ENCODE results near the gene KIAA1671. TPM values are rescaled to one million over a fixed set of nuclear protein-coding genes. Genes with fewer than 3 reads are reported as not detected.

Gene KIAA1671
- total and polyA plus RNA-seq, 9 of the 15 experiments (the other 6 are each of a cell fraction or from before 2014, with no cell fraction given): under 0.01 to 0.11 (median 0.02) TPM; not detected in 5

- TF ChIP-seq ZNF592 (IDR thresholded peaks at IDR 0.05) (no peak), MXI1 (IDR thresholded peaks at IDR 0.05; ENCODE audit: low read depth, low read length) (no peak)
These were observed 253.3 kb downstream of the KIAA1671 start (continued) for GRCh38 chr22:25205847-25206246.

DNA sequence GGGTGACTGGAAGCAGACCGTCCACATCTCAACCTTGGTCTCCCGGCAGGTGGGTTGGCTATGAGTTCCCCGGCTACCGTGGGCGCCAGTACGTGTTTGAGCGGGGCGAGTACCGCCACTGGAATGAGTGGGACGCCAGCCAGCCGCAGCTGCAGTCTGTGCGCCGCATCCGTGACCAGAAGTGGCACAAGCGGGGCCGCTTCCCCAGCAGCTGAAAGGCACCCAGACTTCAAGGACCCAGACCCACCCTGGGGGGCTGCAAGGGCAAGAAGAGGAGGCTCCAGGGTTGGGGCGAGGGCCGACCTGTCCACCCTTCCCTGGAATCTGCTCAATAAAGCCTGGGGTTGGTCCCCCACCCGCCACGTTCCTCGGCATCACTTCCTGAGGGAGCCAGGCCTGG, 254.5 kb downstream of the KIAA1671 start:
- POLR2A ChIA-PET: no interaction called here
- Histone ChIP-seq H2AFZ (ENCODE audit: low read depth, low read length) (no peak overlapping the region), H3K9me1 (ENCODE audit: control insufficient read depth, insufficient read depth, low read length) (no peaks in the 10 kb centered on the region), H4K20me1 (replicated peaks; ENCODE audit: control insufficient read depth, insufficient read depth, low read length) (0 out of 2 replicates have a peak, but pooled peaks cover 3% of the 10 kb centered on the region), H3K36me3 (ENCODE audit: control insufficient read depth, insufficient read depth, low read length) (no peaks in the 10 kb centered on the region), H3K4me3 (no peak overlapping the region), H3K4me2 (ENCODE audit: insufficient read depth, low read length) (no peak overlapping the region), H3K79me2 (ENCODE audit: control insufficient read depth, insufficient read depth, low read length) (no peaks in the 10 kb centered on the region), H3K9me3 (replicated peaks; ENCODE audit: control insufficient read depth, insufficient read depth, low read depth, low read length) (no peaks in the 10 kb centered on the region), H3K27me3 (ENCODE audit: control insufficient read depth in 2 of 2, insufficient read depth in 2 of 2, low read length in 2 of 2) (peaks cover 4% of the 10 kb centered on the region in 2 experiments; a peak in 2 of 5 replicates), H3K4me1 (replicated peaks in 1 of 2; ENCODE audit: control insufficient read depth in 2 of 2, insufficient read depth in 2 of 2, low read length in 2 of 2) (no peaks in the 10 kb centered on the region; a peak in 1 of 5 replicates), H3K27ac (ENCODE audit: extremely low read depth, low read depth, low read length) (no peak overlapping the region), H3K9ac (ENCODE audit: insufficient read depth in 1 of 2, low read depth in 2 of 2, low read length in 2 of 2) (no peak overlapping the region)
- intact Hi-C loops (cut with micrococcal nuclease) (no loop called here), in situ Hi-C loops (cut with MboI) (loop anchor here (10.0 to 25.0 kb wide), 2 partner anchors 128 to 1130 kb away; no protein-coding TSS in a partner anchor)
- WGBS (ENCODE audit: insufficient coverage, low coverage, missing lambda C conversion rate): 0% methylated on average over 11 of the region's 21 CpGs
- no peak for ATAC-seq
- no peak for FAIRE-seq
- no TSS peak for BruUV-seq (replicated peaks)
- DNase-seq (ENCODE audit: extremely low read depth in 1 of 4, low spot score in 3 of 4): no peak
- CTCF ChIA-PET (ENCODE audit: low intra/inter-chr PET ratio): no interaction called here
- TF ChIP-seq OTX1 (CRISPR knock-in tag; IDR thresholded peaks at IDR 0.05) (no peak), SMARCA4 (IDR thresholded peaks at IDR 0.05) (no peak), U2AF2 (optimal IDR thresholded peaks at IDR 0.05; ENCODE audit: low read depth, low read length) (no peak), PHF8 (IDR thresholded peaks at IDR 0.05; ENCODE audit: borderline replicate concordance, low read length) (no peak), PYGO2 (tag; IDR thresholded peaks at IDR 0.05) (no peak)
